B cell (primary cell): ENCODE measurements around the gene LRRN2. TPM values are rescaled to one million over a fixed set of nuclear protein-coding genes. Genes with fewer than 3 reads are reported as not detected.

Experiments used
- ATAC-seq: fragments of 200-7000 bp; cut with Tn5 transposase; one replicate; pipeline ENCODE4 v1.10.0; 2021; ENCODE audit warnings: low read depth, mild to moderate bottlenecking, moderate number of reproducible peaks, moderate library complexity
- CTCF ChIA-PET: fragments of 350-600 bp; sonication (Branson Sonifier 250); formaldehyde crosslinking; loops from one replicate; lab custom pipeline; 2021; ENCODE audit warnings: antibody characterized with exemption, inconsistent platforms; lab: Charles Lee
- POLR2A ChIA-PET: fragments of 350-600 bp; sonication (Branson Sonifier 250); formaldehyde crosslinking; loops from one replicate; lab custom pipeline; 2021; ENCODE audit warnings: antibody characterized with exemption; lab: Charles Lee
- DNase-seq: peaks from one replicate; pipeline ENCODE4 v3.0.0; 2013
- H2AFZ ChIP-seq: 2 replicates; pipeline ENCODE4 v1.6.1; 2012; ENCODE audit warnings: mild to moderate bottlenecking, low read depth, low read length; ENCODE audit not compliant: insufficient read depth, poor library complexity, severe bottlenecking
- H3K27ac ChIP-seq, 2 donors: 1 replicate in 1 of 2; 2 replicates in 1 of 2; pipeline ENCODE4 v1.5.1; 2012 to 2013; ENCODE audit warnings: low read length in 2 of 2, mild to moderate bottlenecking in 2 of 2, moderate library complexity in 1 of 2
- H3K27me3 ChIP-seq, 4 experiments: fragments of 200-600 bp in 1 of 4; sonication (generic) in 1 of 4; replicated peaks in 1 of 4; 1 replicate in 2 of 4; 2 replicates in 2 of 4; pipeline versions ENCODE4 v1.6.1 to v1.7.0; 2013 to 2016; ENCODE audit warnings: low read length in 3 of 4, mild to moderate bottlenecking in 2 of 4, mixed read lengths in 1 of 4, moderate library complexity in 1 of 4; ENCODE audit not compliant: insufficient read depth in 4 of 4, control insufficient read depth in 3 of 4; ENCODE audit errors: control extremely low read depth in 1 of 4
- H3K36me3 ChIP-seq, 2 experiments: replicated peaks in 1 of 2; 1 replicate in 1 of 2; 2 replicates in 1 of 2; pipeline versions ENCODE4 v1.6.1 to v1.7.1; 2013; ENCODE audit warnings: low read length in 1 of 2; ENCODE audit not compliant: insufficient read depth in 2 of 2, control insufficient read depth in 1 of 2; ENCODE audit errors: control extremely low read depth in 1 of 2, extremely low read depth in 1 of 2
- H3K4me1 ChIP-seq, 2 donors: fragments of 200-600 bp in 1 of 2; sonication (generic) in 1 of 2; 1 replicate in 1 of 2; 2 replicates in 1 of 2; pipeline versions ENCODE4 v1.5.1 to v1.6.1; 2013 to 2017; ENCODE audit warnings: low read length in 2 of 2; ENCODE audit not compliant: control insufficient read depth in 2 of 2, insufficient read depth in 2 of 2
- H3K4me2 ChIP-seq: replicated peaks from 2 replicates; pipeline ENCODE3; 2012; ENCODE audit warnings: mild to moderate bottlenecking, low read depth, low read length; ENCODE audit not compliant: poor library complexity, severe bottlenecking
- H3K4me3 ChIP-seq, 5 experiments: fragments of 200-600 bp in 1 of 5; sonication (generic) in 1 of 5; 1 replicate in 3 of 5; 2 replicates in 2 of 5; pipeline versions ENCODE4 v1.5.1 to v1.7.0; 2011 to 2016; ENCODE audit warnings: low read length in 4 of 5, mild to moderate bottlenecking in 4 of 5, low read depth in 2 of 5, control low read depth in 1 of 5, moderate library complexity in 1 of 5; ENCODE audit not compliant: insufficient read depth in 1 of 5; ENCODE audit errors: control extremely low read depth in 1 of 5, extremely low read depth in 1 of 5
- H3K79me2 ChIP-seq: fragments of 200-600 bp; sonication (generic); one replicate; pipeline ENCODE4 v1.6.0; 2016; ENCODE audit warnings: low read length; ENCODE audit not compliant: control insufficient read depth, insufficient read depth
- H3K9ac ChIP-seq: fragments of 200-600 bp; sonication (generic); 2 replicates; pipeline ENCODE4 v1.6.1; 2017; ENCODE audit warnings: mild to moderate bottlenecking, low read length, moderate library complexity
- H3K9me3 ChIP-seq, 3 donors: one replicate each; pipeline versions ENCODE4 v1.6.1 to v1.7.1; 2013; ENCODE audit warnings: low read length in 2 of 3; ENCODE audit not compliant: control insufficient read depth in 2 of 3, insufficient read depth in 1 of 3; ENCODE audit errors: control extremely low read depth in 1 of 3
- H4K20me1 ChIP-seq: 2 replicates; pipeline ENCODE4 v1.6.0; 2012; ENCODE audit warnings: mild to moderate bottlenecking, low read length; ENCODE audit not compliant: insufficient read depth, control insufficient read depth, poor library complexity, severe bottlenecking
- H3K27ac Mint-ChIP-seq: one replicate; pipeline ENCODE4 v1.8.0; 2021; ENCODE audit warnings: mixed read lengths
- H3K27me3 Mint-ChIP-seq: one replicate; pipeline ENCODE4 v1.8.0; 2021; ENCODE audit warnings: mixed read lengths
- H3K4me1 Mint-ChIP-seq: one replicate; pipeline ENCODE4 v1.8.0; 2021; ENCODE audit warnings: mixed read lengths
- H3K4me3 Mint-ChIP-seq: one replicate; pipeline ENCODE4 v1.8.0; 2021; ENCODE audit warnings: mixed read lengths
- H3K9me3 Mint-ChIP-seq: one replicate; pipeline ENCODE4 v1.8.0; 2022; ENCODE audit warnings: mixed read lengths; ENCODE audit not compliant: insufficient read depth
- EZH2 ChIP-seq: IDR thresholded peaks from 2 replicates; pipeline ENCODE4 v1.6.1; 2012; ENCODE audit warnings: borderline replicate concordance, low read depth, mild to moderate bottlenecking, moderate library complexity, low read length; ENCODE audit not compliant: insufficient read depth, poor library complexity, severe bottlenecking
- WGBS: methylation state at CpG from one replicate; pipeline ENCODE4 v1.1.5; 2013; ENCODE audit warnings: missing lambda C conversion rate; ENCODE audit not compliant: insufficient coverage; 5-methylcytosine and 5-hydroxymethylcytosine counted together
- intact Hi-C: fragments of 100-400 bp; cut with micrococcal nuclease; formaldehyde crosslinking; loops from one replicate; pipeline ENCODE4 v1.10.0; 2022
- polyA plus RNA-seq: library from polyadenylated mRNA; depleted of rRNA; stranded (reverse); fragments of >200 nt; gene quantifications from 2 replicates; pipeline ENCODE4 v1.2.3, GENCODE V29; 2012
- total RNA-seq, 2 donors: library from RNA; stranded (reverse); fragments of 120-200 nt in 1 of 2; gene quantifications; 1 replicate in 1 of 2; 2 replicates in 1 of 2; pipeline versions ENCODE4 v1.2.3 to v1.2.4, GENCODE V29; 2013 to 2022
- TF ChIP-seq, protein P1 (sequence below): fragments of 200-600 bp; IDR thresholded peaks from one replicate; pipeline ENCODE4 v1.8.0; 2022; ENCODE audit warnings: antibody characterized with exemption, mild to moderate bottlenecking

Gene LRRN2
- total and polyA plus RNA-seq, 2 donors (not counting 1 experiment from before 2014, with no cell fraction given) = not detected

DNA sequence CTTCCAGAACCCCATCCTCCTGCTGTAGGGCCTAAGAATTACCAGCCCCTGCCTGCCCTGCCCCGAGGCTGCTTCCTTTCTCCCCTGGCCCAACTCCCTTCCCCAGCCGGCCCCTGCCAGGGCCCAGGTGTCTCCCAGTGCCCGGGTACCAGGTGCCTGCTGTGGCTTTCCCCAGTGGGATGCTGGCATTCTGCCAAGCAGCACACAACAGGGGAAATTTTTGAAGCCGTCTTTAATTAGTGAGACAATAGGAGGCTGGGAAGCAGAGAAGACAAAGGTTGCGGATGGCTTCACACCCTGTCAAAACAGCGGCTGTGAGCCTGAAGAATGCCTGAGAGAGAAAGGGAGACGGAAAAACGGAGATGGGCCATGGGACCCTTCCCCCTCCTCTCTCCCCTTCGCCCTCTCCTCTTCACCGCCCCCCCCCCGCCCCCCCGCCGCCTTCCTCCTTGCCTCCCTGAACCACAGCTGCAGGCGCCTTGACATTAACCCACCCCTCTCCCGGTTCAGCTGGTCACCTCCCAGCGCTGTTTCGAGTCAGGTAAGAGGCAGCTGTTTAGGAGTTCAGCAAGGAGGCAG is 33.6 kb downstream of the LRRN2 start:
- no peak overlapping the region for H3K4me3 ChIP-seq
- peaks cover 0 to 8% (median 2%) of the 10 kb centered on the region in 4 experiments for H3K27me3 ChIP-seq
- H4K20me1 ChIP-seq = no peaks in the 10 kb centered on the region
- no peak for TF ChIP-seq EZH2
- TF ChIP-seq, protein P1, sequence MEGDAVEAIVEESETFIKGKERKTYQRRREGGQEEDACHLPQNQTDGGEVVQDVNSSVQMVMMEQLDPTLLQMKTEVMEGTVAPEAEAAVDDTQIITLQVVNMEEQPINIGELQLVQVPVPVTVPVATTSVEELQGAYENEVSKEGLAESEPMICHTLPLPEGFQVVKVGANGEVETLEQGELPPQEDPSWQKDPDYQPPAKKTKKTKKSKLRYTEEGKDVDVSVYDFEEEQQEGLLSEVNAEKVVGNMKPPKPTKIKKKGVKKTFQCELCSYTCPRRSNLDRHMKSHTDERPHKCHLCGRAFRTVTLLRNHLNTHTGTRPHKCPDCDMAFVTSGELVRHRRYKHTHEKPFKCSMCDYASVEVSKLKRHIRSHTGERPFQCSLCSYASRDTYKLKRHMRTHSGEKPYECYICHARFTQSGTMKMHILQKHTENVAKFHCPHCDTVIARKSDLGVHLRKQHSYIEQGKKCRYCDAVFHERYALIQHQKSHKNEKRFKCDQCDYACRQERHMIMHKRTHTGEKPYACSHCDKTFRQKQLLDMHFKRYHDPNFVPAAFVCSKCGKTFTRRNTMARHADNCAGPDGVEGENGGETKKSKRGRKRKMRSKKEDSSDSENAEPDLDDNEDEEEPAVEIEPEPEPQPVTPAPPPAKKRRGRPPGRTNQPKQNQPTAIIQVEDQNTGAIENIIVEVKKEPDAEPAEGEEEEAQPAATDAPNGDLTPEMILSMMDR = no peak
- ChIA-PET POLR2A (interaction anchor here (0.6 kb wide), 1 partner anchor 324 kb away, joined by 4 read pairs; no protein-coding TSS in a partner anchor), CTCF (no interaction called here)
- DNase-seq = no peak
- H2AFZ ChIP-seq = no peak overlapping the region
- no peaks in the 10 kb centered on the region for H3K9me3 Mint-ChIP-seq
- no peak overlapping the region for H3K4me2 ChIP-seq
- H3K27me3 Mint-ChIP-seq = peaks cover 19% of the 10 kb centered on the region
- 25% methylated on average over 8 of the region's 17 CpGs for WGBS
- no peak overlapping the region for H3K4me3 Mint-ChIP-seq
- no peak overlapping the region for H3K9ac ChIP-seq
- no peak overlapping the region for H3K27ac ChIP-seq
- intact Hi-C loops = no loop called here
- H3K36me3 ChIP-seq = no peaks in the 10 kb centered on the region
- no peaks in the 10 kb centered on the region for H3K9me3 ChIP-seq
- ATAC-seq = no peak
- no peaks in the 10 kb centered on the region for H3K79me2 ChIP-seq
- H3K4me1 ChIP-seq = no peaks in the 10 kb centered on the region
- no peak overlapping the region for H3K27ac Mint-ChIP-seq
- no peaks in the 10 kb centered on the region for H3K4me1 Mint-ChIP-seq

DNA sequence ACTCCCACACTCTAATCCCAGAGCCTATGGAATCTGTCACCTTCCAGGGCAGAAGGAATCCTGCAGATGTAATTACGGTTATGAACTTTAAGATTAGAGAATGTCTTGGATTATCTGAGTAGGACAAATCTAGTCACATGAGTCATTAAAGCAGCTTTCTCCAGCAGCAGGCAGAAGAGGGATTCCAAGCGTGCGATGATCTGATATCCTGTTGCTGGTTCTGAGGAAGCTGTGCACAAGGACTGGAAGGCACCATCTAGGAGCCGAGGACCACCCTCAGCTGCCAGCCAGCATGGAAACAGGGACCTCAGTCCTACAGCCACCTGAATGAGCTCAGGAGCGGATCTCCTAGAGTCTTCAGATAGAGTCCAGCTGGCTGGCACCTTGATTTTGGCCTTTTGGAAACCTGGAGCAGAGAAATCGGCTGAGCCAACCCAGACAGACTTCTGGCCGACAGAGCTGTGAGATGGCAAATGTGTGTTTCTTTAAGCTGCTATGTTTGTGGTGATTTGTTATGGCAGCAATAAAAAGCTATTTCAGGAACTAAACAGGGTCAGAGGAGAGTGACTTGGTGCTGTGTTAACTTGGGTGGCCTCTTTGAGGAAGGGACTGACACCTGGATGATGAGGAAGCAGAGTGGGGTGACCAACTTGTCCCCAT is 34.5 kb downstream of the LRRN2 start:
- Mint-ChIP-seq H3K4me1 (no peaks in the 10 kb centered on the region), H3K27ac (no peak overlapping the region), H3K27me3 (peaks cover 19% of the 10 kb centered on the region), H3K4me3 (no peak overlapping the region), H3K9me3 (no peaks in the 10 kb centered on the region)
- ATAC-seq = no peak
- no peak overlapping the region for H3K27ac ChIP-seq
- H3K4me1 ChIP-seq = no peaks in the 10 kb centered on the region
- intact Hi-C loops = no loop called here
- no peaks in the 10 kb centered on the region for H4K20me1 ChIP-seq
- no peak for DNase-seq
- no peak overlapping the region for H3K9ac ChIP-seq
- no peak overlapping the region for H3K4me2 ChIP-seq
- no peaks in the 10 kb centered on the region for H3K36me3 ChIP-seq
- TF ChIP-seq, protein P1 = no peak
- no peak for TF ChIP-seq EZH2
- no peaks in the 10 kb centered on the region for H3K9me3 ChIP-seq
- ChIA-PET CTCF (no interaction called here), POLR2A (no interaction called here)
- H3K79me2 ChIP-seq = no peaks in the 10 kb centered on the region
- no peak overlapping the region for H2AFZ ChIP-seq
- H3K4me3 ChIP-seq = no peak overlapping the region
- WGBS = 91% methylated on average over 7 of the region's 7 CpGs
- peaks cover 0 to 8% (median 2%) of the 10 kb centered on the region in 4 experiments for H3K27me3 ChIP-seq
